HL-60 (cell line): ENCODE measurements around the gene KRT9.

Experiments
- CTCF ChIP-seq: IDR thresholded peaks from one replicate; pipeline ENCODE4 v1.5.1; 2011; ENCODE audit warnings: low read length, control low read depth, inconsistent platforms; ENCODE audit not compliant: insufficient read depth
- POLR2AphosphoS5 ChIP-seq: IDR thresholded peaks from 2 replicates; pipeline ENCODE4 v1.6.1; 2012; ENCODE audit warnings: low read depth
- REST ChIP-seq: IDR thresholded peaks from 2 replicates; pipeline ENCODE4 v1.6.1; 2012; ENCODE audit warnings: low read depth; ENCODE audit not compliant: insufficient replicate concordance
- SPI1 ChIP-seq: IDR thresholded peaks from 2 replicates; pipeline ENCODE4 v1.6.1; 2012; ENCODE audit warnings: low read depth, mild to moderate bottlenecking, borderline replicate concordance

- TF ChIP-seq SPI1 (no peak), CTCF (no peak), POLR2AphosphoS5 (no peak), REST (no peak)
Observed at GRCh38 chr17:41595585-41595984, 23.7 kb upstream of the KRT9 start.
